Measurements from ENCODE around the gene BUB3. TPM values are rescaled to one million over a fixed set of nuclear protein-coding genes. Genes with fewer than 3 reads are reported as not detected.
"Not testable (repeated sequence)": the region's sequence is repeated elsewhere in the genome, so short reads cannot be mapped to it uniquely, and the experiment has no call there.

The BUB3 gene
- total RNA-seq, 1 experiment from 2014 or later = 129 TPM

DNA sequence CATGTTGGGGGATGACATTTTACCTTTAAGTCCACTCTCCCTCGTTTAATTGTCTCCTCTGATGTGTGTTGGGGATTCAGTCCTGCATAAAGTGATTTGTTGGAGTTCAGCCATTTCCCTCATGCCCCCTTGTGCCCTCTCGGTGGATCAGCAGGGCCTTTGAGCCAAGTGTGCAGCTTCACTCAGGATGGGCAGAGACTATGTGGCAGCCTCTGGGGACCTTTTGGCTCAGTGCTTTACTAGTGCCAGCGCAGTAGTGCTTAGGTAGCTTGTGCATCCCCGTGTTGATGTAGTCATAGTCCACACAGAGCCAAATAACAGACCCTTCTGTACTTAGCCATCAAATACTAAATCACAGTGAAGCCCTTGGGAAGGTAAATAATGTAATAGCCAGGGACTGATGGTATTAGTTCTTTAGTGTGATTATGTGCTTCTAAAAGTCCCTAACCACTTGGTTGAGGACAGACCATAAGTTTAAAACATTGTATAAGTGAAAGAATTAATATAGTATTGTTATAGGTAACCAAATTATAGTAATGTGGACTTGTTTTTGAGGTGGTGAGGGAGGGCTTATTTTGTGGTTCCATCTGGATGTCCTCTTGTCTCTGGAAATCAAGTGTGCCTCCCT, 11.4 kb downstream of the BUB3 start:
- Histone ChIP-seq H3K4me1 (no peaks in the 10 kb centered on the region), H3K4me3 (ENCODE audit: low read depth, low read length) (no peak overlapping the region), H3K9me3 (no peaks in the 10 kb centered on the region), H3K27me3 (replicated peaks; ENCODE audit: control insufficient read depth, insufficient read depth, low read length) (no peaks in the 10 kb centered on the region), H3K36me3 (ENCODE audit: control insufficient read depth, insufficient read depth, low read length) (peaks cover 3% of the 10 kb centered on the region)
- Mint-ChIP-seq H3K27me3 (ENCODE audit: insufficient read depth, unreplicated experiment) (no peaks in the 10 kb centered on the region), H3K9me3 (ENCODE audit: unreplicated experiment) (no peaks in the 10 kb centered on the region), H3K27ac (ENCODE audit: unreplicated experiment) (no peak overlapping the region), H3K4me3 (ENCODE audit: unreplicated experiment) (no peak overlapping the region), H3K4me1 (ENCODE audit: low read depth, unreplicated experiment) (no peaks in the 10 kb centered on the region), H3K36me3 (ENCODE audit: insufficient read depth, unreplicated experiment) (peaks cover 84% of the 10 kb centered on the region)
- no TSS peak for BruUV-seq (replicated peaks)
- no peak for TF ChIP-seq CTCF (IDR thresholded peaks at IDR 0.05; ENCODE audit: insufficient read depth in 1 of 2, low read depth in 1 of 2, low read length in 1 of 2, severe bottlenecking in 1 of 2, unreplicated experiment in 1 of 2)
- DNase-seq = no peak
- intact Hi-C loops (cut with micrococcal nuclease; ENCODE audit: unreplicated experiment) = no loop called here
- ChIA-PET POLR2A (no interaction called here), CTCF (interaction anchor here (0.6 kb wide), 1 partner anchor 1238 kb away, joined by 3 read pairs; no protein-coding TSS in a partner anchor)

DNA sequence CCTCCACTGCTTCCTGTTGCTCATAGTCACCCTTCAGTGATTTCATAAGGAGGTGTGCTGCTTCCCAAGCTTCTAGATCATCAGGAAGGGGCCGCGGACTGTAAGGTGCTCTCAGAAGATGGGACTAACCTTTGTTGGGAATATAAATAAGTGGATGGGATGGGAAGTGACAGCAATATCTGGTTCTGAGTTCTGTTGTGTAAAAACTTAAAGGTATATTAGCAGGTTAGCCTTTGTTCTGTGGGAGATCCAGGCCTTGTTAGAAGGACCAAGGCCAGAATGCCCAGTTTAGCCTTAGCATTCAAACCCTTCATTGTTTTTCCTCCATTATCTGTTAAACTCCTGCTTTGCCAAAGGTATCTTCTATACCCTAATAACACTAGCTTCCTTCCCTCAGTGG, 12.4 kb downstream of the BUB3 start:
- no peaks in the 10 kb centered on the region for H3K4me1 ChIP-seq
- CTCF ChIA-PET = no interaction called here
- H3K36me3 ChIP-seq (ENCODE audit: control insufficient read depth, insufficient read depth, low read length) = peaks cover 2% of the 10 kb centered on the region; the same call in 1 of the 2 replicates
- no TSS peak for BruUV-seq (replicated peaks)
- H3K4me3 Mint-ChIP-seq (ENCODE audit: unreplicated experiment) = no peak overlapping the region
- intact Hi-C loops (cut with micrococcal nuclease; ENCODE audit: unreplicated experiment) = no loop called here
- no peak overlapping the region for H3K4me3 ChIP-seq (ENCODE audit: low read depth, low read length)
- POLR2A ChIA-PET = interaction anchor here (1.3 kb wide), 1 partner anchor 10 kb away, joined by 4 read pairs; no protein-coding TSS in a partner anchor
- no peaks in the 10 kb centered on the region for H3K4me1 Mint-ChIP-seq (ENCODE audit: low read depth, unreplicated experiment)
- H3K27ac Mint-ChIP-seq (ENCODE audit: unreplicated experiment) = no peak overlapping the region
- no peak for TF ChIP-seq CTCF (IDR thresholded peaks at IDR 0.05; ENCODE audit: insufficient read depth in 1 of 2, low read depth in 1 of 2, low read length in 1 of 2, severe bottlenecking in 1 of 2, unreplicated experiment in 1 of 2)
- H3K36me3 Mint-ChIP-seq (ENCODE audit: insufficient read depth, unreplicated experiment) = peaks cover 80% of the 10 kb centered on the region
- no peak for DNase-seq
- H3K9me3 ChIP-seq = no peaks in the 10 kb centered on the region
- no peaks in the 10 kb centered on the region for H3K9me3 Mint-ChIP-seq (ENCODE audit: unreplicated experiment)
- no peaks in the 10 kb centered on the region for H3K27me3 ChIP-seq (replicated peaks; ENCODE audit: control insufficient read depth, insufficient read depth, low read length)
- no peaks in the 10 kb centered on the region for H3K27me3 Mint-ChIP-seq (ENCODE audit: insufficient read depth, unreplicated experiment)

DNA sequence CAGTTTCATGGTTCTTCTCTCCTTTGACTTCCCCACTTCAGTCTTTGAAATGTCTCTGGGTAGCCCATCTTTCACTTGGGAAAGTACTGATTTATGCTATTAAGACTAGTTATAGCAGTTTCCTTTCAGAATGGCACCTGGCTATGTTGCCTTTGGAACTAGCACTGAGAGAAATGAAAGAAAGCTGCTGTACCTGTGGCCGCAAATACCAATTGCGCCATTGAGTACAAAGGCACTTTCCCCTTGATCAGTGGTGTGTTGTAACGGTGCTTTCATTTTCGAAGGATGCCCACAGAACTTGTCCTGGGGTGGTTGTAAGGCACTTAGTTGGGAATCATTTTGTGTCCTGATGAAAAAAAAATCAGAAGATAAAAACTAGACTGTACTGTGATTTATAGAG, 16.8 kb downstream of the BUB3 start:
- no peak for TF ChIP-seq CTCF (IDR thresholded peaks at IDR 0.05; ENCODE audit: insufficient read depth in 1 of 2, low read depth in 1 of 2, low read length in 1 of 2, severe bottlenecking in 1 of 2, unreplicated experiment in 1 of 2)
- Histone ChIP-seq H3K4me1 (no peaks in the 10 kb centered on the region), H3K4me3 (ENCODE audit: low read depth, low read length) (no peak overlapping the region), H3K27me3 (replicated peaks; ENCODE audit: control insufficient read depth, insufficient read depth, low read length) (no peaks in the 10 kb centered on the region), H3K9me3 (no peaks in the 10 kb centered on the region), H3K36me3 (ENCODE audit: control insufficient read depth, insufficient read depth, low read length) (no peaks in the 10 kb centered on the region)
- Mint-ChIP-seq H3K4me3 (ENCODE audit: unreplicated experiment) (no peak overlapping the region), H3K9me3 (ENCODE audit: unreplicated experiment) (no peaks in the 10 kb centered on the region), H3K4me1 (ENCODE audit: low read depth, unreplicated experiment) (no peaks in the 10 kb centered on the region), H3K36me3 (ENCODE audit: insufficient read depth, unreplicated experiment) (peaks cover 41% of the 10 kb centered on the region), H3K27me3 (ENCODE audit: insufficient read depth, unreplicated experiment) (no peaks in the 10 kb centered on the region), H3K27ac (ENCODE audit: unreplicated experiment) (no peak overlapping the region)
- ChIA-PET POLR2A (no interaction called here), CTCF (no interaction called here)
- no peak for DNase-seq
- intact Hi-C loops (cut with micrococcal nuclease; ENCODE audit: unreplicated experiment) = no loop called here
- BruUV-seq (replicated peaks) = no TSS peak

GRCh38 chr10:123171616-123172015, 17.4 kb downstream of the BUB3 start:
- H3K27me3 Mint-ChIP-seq (ENCODE audit: insufficient read depth, unreplicated experiment); BruUV-seq (replicated peaks); DNase-seq; H3K4me1 ChIP-seq; H3K4me3 ChIP-seq (ENCODE audit: low read depth, low read length); H3K9me3 Mint-ChIP-seq (ENCODE audit: unreplicated experiment); H3K4me1 Mint-ChIP-seq (ENCODE audit: low read depth, unreplicated experiment); H3K9me3 ChIP-seq; H3K4me3 Mint-ChIP-seq (ENCODE audit: unreplicated experiment); POLR2A ChIA-PET; H3K36me3 ChIP-seq (ENCODE audit: control insufficient read depth, insufficient read depth, low read length); CTCF ChIA-PET; intact Hi-C loops (cut with micrococcal nuclease; ENCODE audit: unreplicated experiment); H3K27me3 ChIP-seq (replicated peaks; ENCODE audit: control insufficient read depth, insufficient read depth, low read length); H3K27ac Mint-ChIP-seq (ENCODE audit: unreplicated experiment): not testable (repeated sequence)
- H3K36me3 Mint-ChIP-seq (ENCODE audit: insufficient read depth, unreplicated experiment) = peaks cover 35% of the 10 kb centered on the region
